IMR-90 (cell line): Measurements from ENCODE around the gene ARHGEF12. TPM values are rescaled to one million over a fixed set of nuclear protein-coding genes. Genes with fewer than 3 reads are reported as not detected.

Experiments
- ATAC-seq: fragments of 200-7000 bp; cut with Tn5 transposase; 2 replicates; pipeline ENCODE4 v1.9.1; 2020; ENCODE audit warnings: low read depth, mild to moderate bottlenecking, moderate library complexity
- BruUV-seq: library from RNA; stranded (reverse); fragments of 400-500 nt; replicated peaks from 2 replicates; lab custom pipeline; 2021; lab: Mats Ljungman, UMichigan
- CTCF ChIA-PET: fragments of 300-600 bp; formaldehyde crosslinking; extraction: SDS; loops from one replicate; lab custom pipeline; 2021; ENCODE audit warnings: antibody characterized with exemption; lab: Yijun Ruan, JAX
- POLR2A ChIA-PET: fragments of 300-600 bp; sonication (Branson Sonifier 250); formaldehyde crosslinking; loops from one replicate; lab custom pipeline; 2022; ENCODE audit warnings: antibody characterized with exemption; ENCODE audit not compliant: unreplicated experiment; lab: Charles Lee
- DNase-seq: peaks from one replicate; pipeline ENCODE4 v3.0.0; 2013
- H2AFZ ChIP-seq: replicated peaks from 2 replicates; pipeline ENCODE3; 2013; ENCODE audit warnings: low read length, mild to moderate bottlenecking; ENCODE audit not compliant: poor library complexity
- H2AK5ac ChIP-seq: 2 replicates; pipeline ENCODE4 v1.6.1; 2013; ENCODE audit warnings: low read depth, low read length, inconsistent platforms
- H2AK9ac ChIP-seq: replicated peaks from 2 replicates; pipeline ENCODE3; 2013; ENCODE audit warnings: mild to moderate bottlenecking, low read depth, low read length, moderate library complexity; ENCODE audit not compliant: poor library complexity
- H2BK120ac ChIP-seq: 2 replicates; pipeline ENCODE4 v1.6.1; 2013; ENCODE audit warnings: low read depth, low read length, inconsistent platforms
- H2BK15ac ChIP-seq: 3 replicates; pipeline ENCODE4 v1.6.1; 2013; ENCODE audit warnings: low read depth, low read length, inconsistent platforms
- H2BK20ac ChIP-seq: 2 replicates; pipeline ENCODE4 v1.6.1; 2013; ENCODE audit warnings: low read depth, mild to moderate bottlenecking, inconsistent platforms, low read length, moderate library complexity
- H2BK5ac ChIP-seq: 2 replicates; pipeline ENCODE4 v1.6.1; 2013; ENCODE audit warnings: mild to moderate bottlenecking, low read depth, low read length, inconsistent platforms; ENCODE audit not compliant: poor library complexity, severe bottlenecking
- H3K14ac ChIP-seq: replicated peaks from 2 replicates; pipeline ENCODE4 v1.6.1; 2013; ENCODE audit warnings: low read depth, low read length, inconsistent platforms
- H3K18ac ChIP-seq: 2 replicates; pipeline ENCODE4 v1.6.1; 2013; ENCODE audit warnings: low read depth, low read length, control low read depth
- H3K23ac ChIP-seq: 2 replicates; pipeline ENCODE4 v1.6.1; 2013; ENCODE audit warnings: low read depth, low read length, inconsistent platforms
- H3K27ac ChIP-seq: 2 replicates; pipeline ENCODE4 v1.5.1; 2013; ENCODE audit warnings: mild to moderate bottlenecking, control low read depth, low read length; ENCODE audit not compliant: insufficient read depth
- H3K27me3 ChIP-seq: 2 replicates; pipeline ENCODE4 v1.6.1; 2013; ENCODE audit warnings: low read length; ENCODE audit not compliant: control insufficient read depth, insufficient read depth
- H3K36me3 ChIP-seq: 2 replicates; pipeline ENCODE4 v1.6.1; 2013; ENCODE audit warnings: low read length, mixed read lengths; ENCODE audit not compliant: control insufficient read depth, insufficient read depth
- H3K4ac ChIP-seq: 2 replicates; pipeline ENCODE4 v1.6.1; 2013; ENCODE audit warnings: low read depth, low read length, inconsistent platforms
- H3K4me1 ChIP-seq: 2 replicates; pipeline ENCODE4 v1.6.1; 2013; ENCODE audit warnings: low read length, mixed read lengths; ENCODE audit not compliant: control insufficient read depth, insufficient read depth
- H3K4me2 ChIP-seq: 2 replicates; pipeline ENCODE4 v1.6.1; 2013; ENCODE audit warnings: low read depth, mild to moderate bottlenecking, control low read depth, low read length, moderate library complexity
- H3K4me3 ChIP-seq: 2 replicates; pipeline ENCODE4 v1.5.1; 2013; ENCODE audit warnings: low read depth, mild to moderate bottlenecking, control low read depth, low read length, moderate library complexity; ENCODE audit not compliant: insufficient read depth
- H3K56ac ChIP-seq: 2 replicates; pipeline ENCODE4 v1.6.1; 2013; ENCODE audit warnings: low read length, inconsistent platforms; ENCODE audit not compliant: insufficient read depth; ENCODE audit errors: extremely low read depth
- H3K79me1 ChIP-seq, 2 experiments: 2 replicates each; pipeline ENCODE4 v1.6.1; 2013; ENCODE audit warnings: low read length in 2 of 2, inconsistent platforms in 1 of 2, low read depth in 1 of 2
- H3K9ac ChIP-seq: 2 replicates; pipeline ENCODE4 v1.6.1; 2013; ENCODE audit warnings: low read depth, low read length, control low read depth
- H3K9me1 ChIP-seq: 2 replicates; pipeline ENCODE4 v1.6.1; 2013; ENCODE audit warnings: low read length, inconsistent platforms; ENCODE audit not compliant: insufficient read depth
- H3K9me3 ChIP-seq: 2 replicates; pipeline ENCODE4 v1.6.1; 2013; ENCODE audit warnings: low read length; ENCODE audit not compliant: control insufficient read depth, insufficient read depth
- H4K20me1 ChIP-seq: 2 replicates; pipeline ENCODE4 v1.6.1; 2013; ENCODE audit warnings: low read length, inconsistent platforms; ENCODE audit not compliant: insufficient read depth
- H4K5ac ChIP-seq: 2 replicates; pipeline ENCODE4 v1.6.1; 2013; ENCODE audit warnings: mild to moderate bottlenecking, low read depth, low read length, control low read depth
- H4K8ac ChIP-seq, 2 experiments: 2 replicates each; pipeline ENCODE4 v1.6.1; 2013; ENCODE audit warnings: low read depth in 2 of 2, low read length in 2 of 2, control low read depth in 1 of 2, inconsistent platforms in 1 of 2
- H4K91ac ChIP-seq: 2 replicates; pipeline ENCODE4 v1.6.1; 2013; ENCODE audit warnings: low read depth, low read length, inconsistent platforms; ENCODE audit not compliant: insufficient read depth
- CEBPB ChIP-seq: IDR thresholded peaks from 2 replicates; pipeline ENCODE4 v1.6.1; 2012; ENCODE audit warnings: low read depth, low read length, improper control_type of control experiment
- CHD1 ChIP-seq: IDR thresholded peaks from 2 replicates; pipeline ENCODE4 v1.6.1; 2012; ENCODE audit warnings: low read depth, low read length, improper control_type of control experiment
- CTCF ChIP-seq: conservative IDR thresholded peaks from 2 replicates; pipeline ENCODE4 v1.5.1; 2012; ENCODE audit warnings: mild to moderate bottlenecking, low read depth, low read length, improper control_type of control experiment
- ELK1 ChIP-seq: fragments of 150-350 bp; IDR thresholded peaks from 2 replicates; pipeline ENCODE4 v1.6.1; 2016; ENCODE audit warnings: low read depth, mild to moderate bottlenecking, low read length, moderate library complexity, borderline replicate concordance
- FOS ChIP-seq: fragments of 150-350 bp; IDR thresholded peaks from 2 replicates; pipeline ENCODE4 v1.6.1; 2016; ENCODE audit warnings: low read depth, low read length
- MAFK ChIP-seq: IDR thresholded peaks from 2 replicates; pipeline ENCODE4 v1.6.1; 2012; ENCODE audit warnings: low read depth, low read length, improper control_type of control experiment
- MAZ ChIP-seq: IDR thresholded peaks from 2 replicates; pipeline ENCODE4 v1.6.1; 2012; ENCODE audit warnings: low read depth, mild to moderate bottlenecking, low read length, improper control_type of control experiment, moderate library complexity, borderline replicate concordance
- MXI1 ChIP-seq: IDR thresholded peaks from 2 replicates; pipeline ENCODE4 v1.6.1; 2012; ENCODE audit warnings: low read depth, mild to moderate bottlenecking, low read length, moderate library complexity, borderline replicate concordance
- NFE2L2 ChIP-seq: fragments of 150-350 bp; IDR thresholded peaks from 2 replicates; pipeline ENCODE4 v1.6.1; 2016; ENCODE audit warnings: low read depth, mild to moderate bottlenecking, low read length
- POLR2A ChIP-seq: IDR thresholded peaks from 2 replicates; pipeline ENCODE4 v1.6.1; 2012; ENCODE audit warnings: mild to moderate bottlenecking, low read depth, low read length
- RAD21 ChIP-seq: IDR thresholded peaks from 2 replicates; pipeline ENCODE4 v1.6.1; 2012; ENCODE audit warnings: low read length, improper control_type of control experiment
- USF2 ChIP-seq: fragments of 150-350 bp; IDR thresholded peaks from 2 replicates; pipeline ENCODE4 v1.6.1; 2017; ENCODE audit warnings: mild to moderate bottlenecking, antibody characterized with exemption, low read length, low read depth
- WGBS, 2 experiments: methylation state at CpG; one replicate each; pipeline versions ENCODE4 v1.1.5 to v1.1.7; 2013; ENCODE audit warnings: missing lambda C conversion rate in 2 of 2; ENCODE audit not compliant: insufficient read length in 1 of 2; ENCODE audit errors: extremely low coverage in 2 of 2; 5-methylcytosine and 5-hydroxymethylcytosine counted together
- dilution Hi-C: fragments of 300-500 bp; cut with HindIII; formaldehyde crosslinking; loops from one replicate; pipeline ENCODE4 v1.14.3; 2018; ENCODE audit warnings: low sequenced_read_pairs; ENCODE audit not compliant: unreplicated experiment
- in situ Hi-C: fragments of 300-500 bp; cut with MboI; formaldehyde crosslinking; loops from 3 replicates; pipeline ENCODE4 v1.14.3; 2019; ENCODE audit warnings: low sequenced_read_pairs, inconsistent platforms, mixed read lengths
- intact Hi-C: fragments of 100-400 bp; cut with micrococcal nuclease; formaldehyde crosslinking; loops from 2 replicates; pipeline ENCODE4 v1.10.0; 2022
- polyA plus RNA-seq, 3 experiments: library from polyadenylated mRNA; depleted of rRNA; stranded (reverse); fragments of >200 nt; gene quantifications; 2 replicates each; pipeline ENCODE4 v1.2.3, GENCODE V29; 2012; ENCODE audit warnings: low replicate concordance in 1 of 3
- total RNA-seq: library from RNA; depleted of rRNA; stranded (reverse); fragments of >200 nt; gene quantifications from 2 replicates; pipeline ENCODE4 v1.2.3, GENCODE V29; 2012

Gene ARHGEF12
- total and polyA plus RNA-seq, 2 of the 4 experiments (the other 2 are of a cell fraction) = 25.5 to 115 TPM

- H4K91ac ChIP-seq = no peak overlapping the region
- dilution Hi-C loops (no loop called here), intact Hi-C loops (no loop called here), in situ Hi-C loops (no loop called here)
- H2BK20ac ChIP-seq = no peak overlapping the region
- peaks cover 9% of the 10 kb centered on the region for H3K9me1 ChIP-seq
- H3K27me3 ChIP-seq = no peaks in the 10 kb centered on the region
- POLR2A ChIA-PET = no interaction called here
- no CpG with 5 or more reads among the region's 4 CpGs for WGBS, 2 experiments
- peaks cover 6 to 60% of the 10 kb centered on the region in 2 experiments; a peak in 2 of 4 replicates for H3K79me1 ChIP-seq
- peak overlapping the region; percentile 33 for H2BK5ac ChIP-seq
- H3K4me2 ChIP-seq = no peak overlapping the region
- peaks cover 75% of the 10 kb centered on the region; the same call in 1 of the 2 replicates for H4K20me1 ChIP-seq
- H3K4me3 ChIP-seq = no peak overlapping the region
- no peak overlapping the region for H2BK15ac ChIP-seq
- no peak overlapping the region for H3K56ac ChIP-seq
- no peak for ATAC-seq
- DNase-seq = no peak
- peaks cover 15% of the 10 kb centered on the region for H3K4me1 ChIP-seq
- H2BK120ac ChIP-seq = no peak overlapping the region
- H4K5ac ChIP-seq = no peak overlapping the region
- TF ChIP-seq ELK1 = no peak
- no peak for TF ChIP-seq NFE2L2
- TF ChIP-seq CHD1 = no peak
- TF ChIP-seq CEBPB = no peak
- no peak for TF ChIP-seq CTCF
- no peak for TF ChIP-seq RAD21
- TF ChIP-seq MAFK = no peak
- no peak for TF ChIP-seq MXI1
- TF ChIP-seq FOS = no peak
- no peak for TF ChIP-seq POLR2A
- no peak for TF ChIP-seq USF2
- no peak for TF ChIP-seq MAZ
- H3K27ac ChIP-seq = no peak overlapping the region
- no peak overlapping the region for H3K9ac ChIP-seq
- H2AK5ac ChIP-seq = no peak overlapping the region; the same call in 1 of the 2 replicates
- 0 out of 2 replicates have a peak overlapping the region, but pooled peaks have one; percentile 32 for H3K14ac ChIP-seq
- no TSS peak for BruUV-seq
- H3K9me3 ChIP-seq = no peaks in the 10 kb centered on the region
- no peaks in the 10 kb centered on the region for H3K36me3 ChIP-seq
- H3K4ac ChIP-seq = 0 out of 2 replicates have a peak overlapping the region, but pooled peaks have one; percentile 11
- H4K8ac ChIP-seq = no peak overlapping the region
- H2AK9ac ChIP-seq = no peak overlapping the region
- no peak overlapping the region for H2AFZ ChIP-seq
- peak overlapping the region; percentile 41; the same call in 1 of the 2 replicates for H3K23ac ChIP-seq
- H3K18ac ChIP-seq = no peak overlapping the region
- CTCF ChIA-PET = no interaction called here
Observed at GRCh38 chr11:120383518-120384155, 47.4 kb downstream of the ARHGEF12 start.
